Measurements from ENCODE around the gene TBC1D10A. TPM values are rescaled to one million over a fixed set of nuclear protein-coding genes. Genes with fewer than 3 reads are reported as not detected.
A peak's percentile ranks its signal among the peaks of the same experiment; 100 is the strongest.

The TBC1D10A gene
- total RNA-seq, 1 donor from 2014 or later = 6.0 TPM

DNA sequence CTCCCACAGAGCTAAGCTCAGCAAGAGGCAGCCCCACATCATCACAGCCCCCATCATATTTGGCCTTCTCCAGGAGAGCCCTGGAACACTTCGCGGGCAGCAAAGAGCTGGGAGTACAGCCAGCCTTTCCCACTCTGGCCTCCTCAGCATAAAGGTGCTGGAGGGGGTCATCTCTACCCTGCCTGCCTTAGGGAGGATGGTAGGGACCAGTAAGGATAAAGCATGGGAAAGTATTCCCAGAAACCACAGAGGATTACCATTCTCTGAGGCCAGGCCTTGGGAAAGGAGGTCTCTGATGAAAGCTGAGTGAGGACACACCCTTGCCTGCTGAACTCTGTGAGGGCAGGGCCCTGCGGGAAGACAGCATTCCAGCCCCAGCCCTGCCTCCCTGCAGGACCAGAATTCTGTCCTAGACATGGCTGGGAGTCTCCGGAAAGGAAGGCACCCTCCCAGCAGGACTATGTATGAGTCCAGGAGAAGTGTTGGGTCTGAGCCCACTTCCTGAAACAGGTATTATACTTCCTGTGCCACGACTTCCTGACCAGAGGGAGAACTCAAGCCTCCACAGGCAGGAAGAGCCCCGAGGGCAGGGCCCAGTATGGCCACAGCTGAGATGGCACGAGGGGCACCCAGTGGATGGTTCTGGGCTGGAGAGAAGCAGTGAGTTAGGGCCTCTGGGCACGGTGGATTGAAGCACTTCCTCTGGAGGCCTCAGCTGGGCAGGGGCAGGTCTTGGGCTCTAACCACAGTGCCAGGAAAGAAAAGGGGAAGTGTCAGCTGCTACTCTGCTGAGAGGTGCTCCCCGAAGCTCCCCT is 24.5 kb downstream of the TBC1D10A start:
- DNase-seq (ENCODE audit: low read depth in 2 of 2) = no peak

DNA sequence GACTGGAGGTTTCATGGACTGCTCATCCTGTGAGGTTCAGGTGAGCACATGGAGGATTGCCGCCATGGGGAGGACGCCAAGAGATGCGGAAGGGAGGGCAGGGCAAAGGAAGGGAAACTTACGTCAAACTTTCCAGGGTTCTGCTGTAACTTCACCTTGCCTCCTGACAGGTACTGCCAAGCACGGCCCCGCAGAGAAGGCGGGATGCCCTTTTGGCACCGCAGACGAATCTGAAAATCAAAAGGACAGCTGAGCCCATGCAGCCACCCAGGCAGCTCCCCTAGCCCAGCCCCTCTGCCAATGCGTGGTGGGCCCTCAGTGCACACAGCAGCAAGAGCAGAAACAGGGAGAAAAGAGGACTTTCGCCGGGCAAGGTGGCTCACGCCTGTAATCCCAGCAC is 27.4 kb downstream of the TBC1D10A start:
- DNase-seq (ENCODE audit: low read depth in 2 of 2) = no peak

DNA sequence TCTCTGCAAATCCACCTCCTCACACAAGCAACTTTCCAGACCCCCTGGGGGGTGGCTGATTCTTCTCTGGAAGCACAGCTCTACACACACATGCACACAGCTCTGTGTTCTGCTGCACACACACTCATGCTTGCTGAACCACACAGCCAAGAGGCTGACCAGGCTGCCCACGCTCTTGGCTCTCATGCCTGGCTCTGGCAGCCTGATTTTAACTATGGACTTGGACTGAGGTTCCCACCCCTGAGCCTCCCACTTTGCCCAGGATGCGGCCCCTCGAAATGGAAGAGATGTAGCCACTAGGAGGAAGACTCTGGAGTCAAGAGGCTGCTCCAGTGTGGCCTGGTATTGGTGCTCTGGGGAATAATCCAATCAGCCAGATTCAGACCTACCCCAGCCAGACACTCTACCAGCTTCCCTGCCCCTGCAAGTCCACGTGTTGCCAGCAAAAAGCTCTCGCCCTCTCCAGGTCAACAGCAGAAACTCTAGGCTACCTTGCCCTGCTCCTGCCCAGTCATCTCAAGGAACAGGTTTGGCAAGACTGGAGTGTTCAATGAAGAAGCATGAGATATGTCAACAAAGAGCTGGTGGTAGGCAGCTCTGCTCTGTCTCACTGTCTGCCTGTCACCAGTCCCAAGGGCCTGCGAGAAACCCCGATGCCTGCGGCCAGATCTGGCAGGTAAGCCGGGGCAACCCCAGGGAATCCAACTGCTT is 28.6 kb downstream of the TBC1D10A start:
- no peak for DNase-seq (ENCODE audit: low read depth in 2 of 2)

DNA sequence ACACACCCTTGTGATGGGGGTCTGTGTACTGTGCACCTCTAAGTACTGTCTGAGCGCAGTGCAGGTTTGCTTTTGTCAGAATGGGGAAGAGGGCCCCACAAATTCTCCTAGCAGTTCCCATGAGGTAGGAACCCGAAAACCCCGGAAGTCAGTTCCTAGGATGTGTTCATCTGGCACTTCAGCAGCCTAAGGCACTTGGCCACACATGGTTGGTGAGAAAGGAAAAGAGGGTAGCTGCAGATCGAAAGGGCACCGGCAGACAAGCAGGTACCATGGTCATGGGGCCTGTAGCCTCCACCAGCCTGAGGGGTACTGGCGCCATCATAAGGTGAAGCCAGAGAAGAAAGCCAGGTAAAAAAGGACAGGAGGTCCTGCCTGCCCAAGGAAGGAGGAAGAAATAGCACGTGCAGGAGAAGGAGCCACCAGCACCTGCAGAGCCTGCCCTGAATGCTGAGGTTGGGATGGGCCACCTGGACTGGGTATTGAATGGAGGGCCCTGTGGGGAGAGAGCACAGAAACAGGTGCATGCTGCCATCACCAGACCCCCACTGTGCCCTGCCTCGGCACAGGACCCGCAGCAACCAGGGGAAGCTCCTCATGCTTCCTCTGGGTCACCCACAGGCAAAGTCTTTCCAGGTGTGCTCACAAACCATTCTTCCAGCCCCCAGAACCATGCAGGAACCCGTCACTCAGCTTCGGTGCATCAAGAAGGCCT is 29.3 kb downstream of the TBC1D10A start:
- DNase-seq (ENCODE audit: low read depth in 2 of 2) = no peak

DNA sequence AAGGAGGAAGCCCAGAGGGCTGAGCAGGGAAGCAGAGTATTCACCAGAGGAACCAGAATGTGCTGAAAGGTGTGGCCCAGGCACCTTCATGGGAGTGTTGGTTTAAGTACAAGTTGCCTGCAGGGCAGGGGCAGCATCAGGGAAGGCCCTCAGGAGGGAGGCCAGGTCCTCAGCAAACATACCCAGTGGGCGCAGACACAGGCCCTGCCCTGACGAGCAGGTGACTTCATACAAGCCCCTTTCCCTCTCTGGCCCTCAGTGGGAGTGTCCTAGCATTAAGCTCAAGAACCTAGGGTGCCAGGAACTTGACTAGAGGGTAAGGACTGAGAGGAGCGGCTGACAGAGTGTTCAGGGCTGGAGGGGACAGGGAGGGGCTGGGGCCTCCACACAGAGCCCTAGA is 29.9 kb downstream of the TBC1D10A start:
- DNase-seq (ENCODE audit: low read depth in 2 of 2) = no peak

DNA sequence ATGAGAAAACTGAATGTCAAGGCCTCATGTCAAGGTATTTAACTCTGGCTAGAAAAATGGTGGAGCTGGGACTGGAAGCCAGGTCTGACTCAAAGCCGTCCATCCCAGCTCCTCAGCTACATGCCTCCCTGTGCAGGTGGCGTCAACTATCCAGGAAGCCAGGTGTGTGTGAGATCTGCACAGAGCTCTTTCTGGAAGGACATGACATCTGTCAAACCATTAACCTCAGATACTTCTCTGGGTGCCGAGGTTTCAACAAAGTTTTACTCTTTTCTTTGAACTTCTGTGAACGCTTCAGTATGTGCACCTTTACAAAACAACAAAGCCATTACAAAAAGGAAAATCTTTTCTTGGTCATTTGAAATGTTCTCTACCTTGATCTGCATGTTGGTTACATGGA is 30.4 kb downstream of the TBC1D10A start:
- no peak for DNase-seq (ENCODE audit: low read depth in 2 of 2)

DNA sequence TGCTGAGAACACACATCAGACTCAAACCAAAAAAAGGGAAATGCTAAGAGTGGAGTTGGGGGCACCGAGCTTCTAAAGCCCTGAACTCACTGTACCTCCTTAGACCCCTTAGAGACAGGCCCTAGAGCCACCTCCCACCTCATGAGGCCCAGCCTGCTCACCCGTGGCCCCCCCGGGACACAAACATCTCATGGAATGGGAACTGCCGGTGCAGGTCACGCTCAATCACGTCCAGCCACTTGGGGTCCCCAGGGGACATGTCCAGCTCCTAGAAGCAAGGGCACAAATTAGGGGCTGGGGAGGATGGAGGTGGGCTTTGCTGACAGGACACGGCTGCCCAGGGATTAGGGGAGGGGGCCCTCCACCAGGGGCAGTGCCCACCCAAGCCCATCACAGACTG is 31.2 kb downstream of the TBC1D10A start:
- no peak for DNase-seq (ENCODE audit: low read depth in 2 of 2)

DNA sequence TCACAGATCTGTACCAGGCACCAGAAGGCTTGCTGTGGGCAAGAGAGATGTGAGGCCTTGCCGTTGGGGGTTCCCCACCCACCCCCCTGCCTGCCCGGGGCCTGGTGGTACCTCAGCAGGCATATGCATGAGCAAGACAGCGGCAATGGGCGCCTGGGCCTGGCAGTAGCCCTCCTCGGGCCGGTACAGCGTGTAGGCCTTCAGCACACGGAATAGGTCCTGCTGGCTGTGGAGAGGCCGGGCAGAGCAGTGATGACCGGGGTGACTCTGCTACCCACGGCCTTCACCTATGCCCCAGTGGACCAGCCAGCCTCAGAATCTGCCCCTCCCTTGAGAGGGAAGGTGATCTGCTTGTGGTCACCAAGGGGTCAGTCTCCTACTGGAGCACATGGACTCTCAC is 31.9 kb downstream of the TBC1D10A start:
- DNase-seq (ENCODE audit: low read depth in 2 of 2) = no peak

DNA sequence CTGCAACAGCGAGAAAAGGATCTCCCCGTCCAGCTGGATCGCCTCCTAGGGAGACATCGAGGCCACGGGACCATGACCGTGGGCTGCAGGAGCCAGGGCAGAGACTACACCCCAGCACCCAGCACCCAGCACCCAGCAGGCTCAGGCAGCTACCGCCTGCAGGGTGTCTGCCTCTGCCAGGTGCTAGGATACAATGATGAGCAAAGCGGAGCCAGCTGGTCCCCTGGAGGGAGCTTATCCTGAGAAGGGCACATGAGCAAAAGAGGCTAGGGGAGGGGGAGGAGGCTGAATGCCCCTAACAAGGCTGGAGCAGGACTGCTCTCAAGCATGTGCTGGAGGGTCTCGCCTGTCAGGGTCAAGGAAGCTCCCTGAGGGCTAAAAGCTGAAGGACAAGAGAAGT is 32.7 kb downstream of the TBC1D10A start:
- no peak for DNase-seq (ENCODE audit: low read depth in 2 of 2)

DNA sequence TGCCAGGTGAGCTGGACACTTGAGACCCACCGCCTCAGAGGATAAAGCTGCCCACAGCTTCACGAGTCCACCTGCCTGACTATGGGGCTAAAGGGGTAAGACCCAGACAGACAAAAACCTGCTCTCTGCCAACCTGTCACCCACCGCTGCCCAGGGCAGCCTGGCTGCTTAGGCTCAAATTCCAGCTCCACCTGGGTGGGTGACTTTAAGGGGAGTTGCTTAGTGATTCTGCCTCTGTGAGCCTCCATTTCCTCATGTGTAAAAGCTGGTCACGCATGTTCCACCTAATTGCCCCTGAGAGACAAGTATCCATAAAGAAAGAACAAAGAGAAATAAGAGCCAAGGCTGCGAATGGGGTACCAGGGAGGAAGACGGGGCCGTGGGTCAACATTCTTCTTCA is 33.7 kb downstream of the TBC1D10A start:
- DNase-seq (ENCODE audit: low read depth in 2 of 2) = no peak

DNA sequence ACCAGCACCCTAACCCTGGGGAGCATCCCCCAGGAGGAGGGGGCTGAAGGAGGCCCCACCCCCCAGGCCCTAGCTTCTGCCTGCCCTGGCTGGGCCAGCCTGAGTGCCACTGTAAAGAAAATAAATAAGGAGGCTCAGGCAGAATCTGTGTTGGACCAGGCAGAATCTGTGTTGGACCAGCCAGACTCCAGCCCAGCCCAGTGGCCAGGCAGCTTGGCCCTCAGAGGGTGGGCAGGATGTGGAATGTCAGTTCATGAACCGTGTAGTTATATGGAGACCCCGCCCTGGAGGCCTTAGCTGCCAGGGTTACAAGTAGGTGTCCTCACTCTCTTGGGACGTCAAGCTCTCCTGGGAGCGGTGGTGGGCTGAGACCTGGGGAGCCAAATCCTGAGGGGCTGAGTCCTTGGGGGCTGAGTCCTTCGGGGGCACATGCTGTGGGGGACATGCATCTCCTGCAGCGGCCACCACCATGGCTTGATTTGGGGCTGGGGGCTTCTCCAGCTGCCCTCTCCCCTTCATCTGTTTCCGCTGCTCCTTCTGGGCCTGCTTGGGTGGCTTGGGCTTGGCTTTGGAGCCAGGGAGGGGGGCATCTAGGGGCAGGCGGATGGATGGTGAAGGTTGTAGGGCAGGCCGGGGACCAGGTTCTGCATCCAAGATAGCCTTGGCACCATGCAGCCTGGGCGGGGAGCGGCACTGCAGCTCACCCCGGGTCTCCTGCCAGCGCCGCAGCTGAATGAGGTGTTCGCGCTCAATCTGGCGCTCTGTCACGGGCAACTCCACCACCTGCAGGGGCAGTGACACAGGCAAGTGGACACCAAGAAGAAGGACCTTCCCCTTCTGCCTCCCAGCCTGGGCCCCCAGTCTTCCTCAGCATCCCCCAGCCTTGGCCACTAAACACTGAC is 34.4 kb downstream of the TBC1D10A start:
- no peak for DNase-seq (ENCODE audit: low read depth in 2 of 2)

DNA sequence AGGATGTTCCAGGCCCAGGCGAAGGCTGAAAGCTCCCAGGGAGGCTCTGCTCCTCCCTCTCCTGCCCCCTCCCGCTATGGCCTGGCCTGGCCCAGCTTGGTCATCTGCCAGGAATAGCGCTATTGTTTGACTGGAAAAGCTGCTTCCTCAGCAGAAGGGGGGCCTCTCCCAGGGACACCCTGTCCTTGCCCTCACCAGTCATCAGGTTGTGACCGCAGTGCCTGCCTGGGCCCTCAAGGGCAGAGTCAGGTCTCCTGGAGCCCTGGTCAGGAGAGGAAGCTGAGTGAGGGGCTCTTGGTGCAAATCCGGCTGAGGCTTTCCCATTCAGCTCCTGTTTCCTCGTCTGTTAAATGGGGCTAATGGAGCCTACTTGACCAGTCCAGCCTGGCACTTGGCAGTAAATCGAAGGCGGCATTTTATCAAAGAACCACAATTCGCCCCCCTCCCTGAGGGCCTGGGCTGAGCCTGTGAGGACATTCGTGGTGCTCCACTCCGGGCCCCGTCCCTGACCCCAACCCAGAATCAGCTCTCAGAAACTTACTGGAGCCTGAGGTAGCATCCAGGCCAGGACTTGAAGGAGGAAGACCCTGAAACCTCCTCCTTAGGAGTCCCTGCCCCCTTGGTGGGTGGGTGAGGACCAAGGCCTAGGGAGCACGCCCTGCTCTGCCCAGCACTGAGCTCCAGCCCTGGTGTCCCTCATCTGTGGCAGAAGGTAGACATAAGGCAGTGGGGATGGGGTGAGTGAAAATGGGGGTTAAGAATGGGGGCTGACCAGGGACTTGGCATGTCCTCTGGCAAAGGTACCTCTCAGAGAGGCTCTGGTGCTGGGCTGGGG is 35.5 kb downstream of the TBC1D10A start:
- peak; percentile 81 to 96 for DNase-seq (ENCODE audit: low read depth in 2 of 2)

DNA sequence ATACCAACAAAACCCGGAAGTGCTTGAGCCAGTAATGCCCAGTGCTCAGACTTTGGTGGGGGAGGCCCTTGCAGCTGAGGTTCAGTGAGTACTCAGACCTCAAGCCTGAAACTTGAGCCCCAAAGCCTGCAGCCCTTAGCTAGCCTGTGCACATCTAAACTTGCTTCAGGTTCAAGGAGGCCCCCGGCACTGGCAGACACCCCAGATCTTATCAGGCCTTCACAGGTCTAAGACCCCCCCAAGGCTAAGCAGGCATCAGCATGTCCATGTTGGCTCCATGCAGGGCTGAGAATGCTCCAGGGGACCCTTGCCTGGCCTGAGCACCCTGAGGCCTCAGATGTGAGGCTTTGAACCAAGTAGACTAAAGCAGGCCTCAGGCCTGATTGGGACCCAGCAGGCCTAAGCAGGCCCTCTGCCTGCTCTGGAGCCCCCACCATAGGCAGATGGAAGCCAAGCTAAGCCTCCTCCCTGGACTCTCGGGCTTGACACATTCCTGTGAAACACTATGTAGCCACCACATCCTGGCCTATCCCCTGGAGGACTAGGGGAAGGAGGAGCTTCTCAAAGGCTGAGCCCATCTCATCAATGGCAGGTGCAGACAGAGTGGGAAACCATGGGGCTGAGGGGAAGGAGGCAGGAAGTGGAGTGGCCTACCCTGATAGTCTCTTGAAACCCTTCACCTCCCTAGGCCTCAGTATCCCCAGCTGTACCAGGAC is 36.2 kb downstream of the TBC1D10A start:
- DNase-seq (ENCODE audit: low read depth in 2 of 2) = no peak

DNA sequence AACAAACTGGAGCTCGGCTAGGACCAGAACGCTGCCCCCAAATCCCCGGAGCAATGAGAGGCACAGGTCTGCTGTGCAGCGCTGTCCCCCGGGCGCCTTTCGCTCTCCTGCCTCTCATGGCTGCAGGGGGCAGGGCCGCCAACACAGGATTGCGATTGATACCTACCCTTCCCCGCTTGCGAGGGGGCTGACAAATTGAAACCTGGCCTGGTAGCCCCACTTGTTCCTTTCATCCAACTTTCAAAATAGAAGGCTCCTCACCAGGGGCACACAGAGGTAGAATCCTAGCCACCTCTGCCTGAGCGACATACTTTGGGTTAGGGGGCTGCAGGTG is 36.8 kb downstream of the TBC1D10A start:
- no peak for DNase-seq (ENCODE audit: low read depth in 2 of 2)

DNA sequence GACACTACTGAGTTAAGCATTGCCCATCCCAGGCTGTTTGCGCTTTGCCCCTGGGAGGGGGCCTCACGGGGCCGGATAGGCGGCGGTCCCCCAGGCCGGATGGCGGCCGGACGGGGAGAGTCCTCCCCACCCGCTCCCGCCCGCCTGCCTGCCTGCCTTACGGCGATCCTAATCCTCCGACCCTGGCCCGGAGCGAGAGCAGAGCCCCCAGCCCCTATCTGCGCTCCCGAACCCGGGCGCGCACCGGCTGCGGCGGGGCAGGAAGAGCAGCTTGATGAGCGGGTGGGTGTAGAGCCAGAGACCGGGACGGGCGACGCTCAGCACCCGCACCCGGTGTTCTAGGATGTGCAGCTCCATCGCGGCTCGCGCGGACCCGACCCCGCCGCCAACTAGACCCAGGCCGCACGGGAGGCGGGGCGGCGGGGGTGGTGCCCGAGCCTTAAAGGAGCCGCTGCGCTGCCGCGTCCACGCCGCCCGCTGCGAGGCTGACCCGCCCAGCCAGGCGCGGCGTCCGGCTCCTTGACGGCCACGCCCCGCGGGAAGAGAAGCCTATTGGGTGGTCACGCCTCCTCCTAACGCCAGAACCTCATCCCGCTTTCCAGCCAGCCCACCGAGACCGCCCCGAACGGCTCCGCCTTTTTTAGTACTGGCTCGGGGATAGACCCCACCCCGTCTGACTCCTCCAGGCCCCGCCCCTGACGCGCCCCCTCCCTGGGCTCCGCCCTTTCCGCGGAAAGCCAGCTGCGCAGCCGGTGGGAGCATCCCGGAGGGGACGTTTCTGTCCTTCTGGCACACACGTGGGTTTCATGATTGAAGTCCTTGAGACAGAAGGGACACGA is 37.4 kb downstream of the TBC1D10A start, which contains the start of gene CASTOR1:
Gene CASTOR1, minus strand, starts transcription at position 365 of the 839 bp plus-strand sequence. Its CDS starts 8 bp downstream, at position 357.
- DNase-seq (ENCODE audit: low read depth in 2 of 2) = peak; percentile 93 to 99

DNA sequence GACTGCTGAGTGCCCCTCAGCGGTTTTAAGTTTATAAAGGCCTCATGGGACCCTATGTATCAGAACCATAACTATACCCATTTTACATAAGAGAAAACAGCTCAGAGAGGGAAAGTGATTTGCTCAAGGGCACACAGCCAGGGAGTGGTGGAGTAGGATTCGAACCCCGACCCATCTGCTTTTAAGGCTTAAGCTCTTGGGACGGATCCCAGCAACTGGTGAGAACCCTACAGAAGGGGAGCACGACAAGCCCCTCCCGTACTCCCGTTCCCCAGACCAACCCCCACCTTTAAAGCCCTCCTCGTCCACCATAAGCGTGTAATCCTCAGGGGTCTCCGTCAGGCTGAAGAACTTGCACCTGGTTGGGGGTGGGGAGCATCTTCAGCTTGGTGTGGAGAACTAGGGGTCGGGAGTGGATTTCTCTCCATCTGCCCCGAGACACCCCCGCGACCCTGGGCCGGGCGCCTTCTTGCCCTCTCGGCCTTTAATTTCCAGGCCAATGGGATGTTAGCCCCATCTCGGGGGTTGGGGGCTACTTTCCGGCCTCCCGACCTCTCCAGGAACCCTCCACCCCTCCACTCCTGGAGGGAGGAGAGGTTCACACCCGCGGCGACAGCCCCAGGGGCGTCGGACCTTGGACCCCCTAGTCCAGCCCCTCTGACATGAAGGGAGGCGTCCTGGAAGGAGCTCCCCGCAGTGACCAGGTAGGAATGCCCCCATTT is 38.2 kb downstream of the TBC1D10A start:
- no peak for DNase-seq (ENCODE audit: low read depth in 2 of 2)

DNA sequence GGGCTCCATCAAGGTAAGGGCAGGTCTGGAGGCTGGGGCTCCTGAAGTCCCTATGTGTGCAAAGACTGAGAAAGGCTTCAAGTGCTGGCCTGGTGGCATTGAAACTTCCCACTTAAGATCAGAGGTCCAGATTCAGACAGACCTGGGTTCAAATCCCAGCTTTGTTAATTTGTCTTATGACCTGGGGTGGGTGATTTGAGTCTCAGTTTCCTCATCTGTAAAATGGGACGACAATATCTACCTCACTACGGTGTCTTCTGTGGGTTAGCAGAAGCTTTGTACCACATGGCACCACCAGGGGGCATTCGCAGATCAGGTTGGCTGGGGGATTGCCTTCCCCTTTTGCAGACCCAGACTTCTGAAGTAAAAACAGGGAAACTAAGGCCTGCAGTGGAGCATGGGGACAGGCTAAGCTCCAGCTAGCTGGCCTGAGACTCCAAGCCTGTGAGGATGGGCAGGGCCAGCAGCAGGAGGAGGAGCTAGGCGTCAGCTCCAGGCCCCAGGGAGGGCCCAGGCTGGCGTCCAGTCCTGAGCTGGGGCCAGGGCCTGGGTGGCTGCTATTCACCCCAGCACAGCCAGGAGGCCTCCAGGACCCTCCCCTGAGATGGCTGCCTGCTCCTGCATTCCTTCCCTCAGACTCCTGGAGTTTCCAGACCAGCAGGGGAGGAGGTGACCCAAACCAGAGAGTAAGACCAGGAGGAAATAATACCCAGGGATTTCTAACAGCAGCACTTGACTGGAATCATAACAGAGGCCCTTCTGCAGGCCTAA is 38.9 kb downstream of the TBC1D10A start:
- peak; percentile 86 to 95 for DNase-seq (ENCODE audit: low read depth in 2 of 2)

Data from dermis microvascular lymphatic vessel endothelial cell (primary cell).